Epithelial cell of esophagus (primary cell): ENCODE data around the gene INPP5A.

Experiments
- DNase-seq: peaks from one replicate; pipeline ENCODE4 v3.0.0; 2010; ENCODE audit warnings: low read depth
- H3K4me3 ChIP-seq: 2 replicates; pipeline ENCODE4 v1.5.1; 2011; ENCODE audit warnings: mild to moderate bottlenecking, low read length, control low read depth
- TF ChIP-seq, protein P1 (sequence below): IDR thresholded peaks from 2 replicates; pipeline ENCODE4 v1.5.1; 2011; ENCODE audit warnings: low read depth, mild to moderate bottlenecking, low read length, control low read depth, inconsistent platforms; ENCODE audit not compliant: insufficient read depth; ENCODE audit errors: missing control alignments

Gene INPP5A

DNA sequence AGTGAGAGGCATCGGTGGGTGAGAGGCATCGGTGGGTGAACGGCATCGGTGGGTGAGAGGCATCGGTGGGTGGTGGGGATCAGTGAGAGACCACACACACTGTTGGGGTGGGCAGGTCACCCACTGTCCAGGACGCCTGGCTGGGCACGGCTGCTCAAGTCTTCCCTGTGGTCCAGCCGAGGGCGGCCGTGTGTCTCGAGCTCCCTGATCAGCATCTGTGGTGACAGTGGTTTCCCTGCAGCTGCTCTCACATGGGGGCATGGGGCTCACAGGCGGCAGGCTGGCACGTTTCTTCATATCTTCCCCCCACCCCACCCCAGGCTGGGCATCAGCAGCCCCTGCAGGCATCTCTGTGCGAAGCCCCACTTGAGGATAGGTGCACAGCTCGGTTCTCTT is 170.2 kb downstream of the INPP5A start:
- no peak for DNase-seq
- H3K4me3 ChIP-seq, result no peak overlapping the region
- TF ChIP-seq, protein P1, sequence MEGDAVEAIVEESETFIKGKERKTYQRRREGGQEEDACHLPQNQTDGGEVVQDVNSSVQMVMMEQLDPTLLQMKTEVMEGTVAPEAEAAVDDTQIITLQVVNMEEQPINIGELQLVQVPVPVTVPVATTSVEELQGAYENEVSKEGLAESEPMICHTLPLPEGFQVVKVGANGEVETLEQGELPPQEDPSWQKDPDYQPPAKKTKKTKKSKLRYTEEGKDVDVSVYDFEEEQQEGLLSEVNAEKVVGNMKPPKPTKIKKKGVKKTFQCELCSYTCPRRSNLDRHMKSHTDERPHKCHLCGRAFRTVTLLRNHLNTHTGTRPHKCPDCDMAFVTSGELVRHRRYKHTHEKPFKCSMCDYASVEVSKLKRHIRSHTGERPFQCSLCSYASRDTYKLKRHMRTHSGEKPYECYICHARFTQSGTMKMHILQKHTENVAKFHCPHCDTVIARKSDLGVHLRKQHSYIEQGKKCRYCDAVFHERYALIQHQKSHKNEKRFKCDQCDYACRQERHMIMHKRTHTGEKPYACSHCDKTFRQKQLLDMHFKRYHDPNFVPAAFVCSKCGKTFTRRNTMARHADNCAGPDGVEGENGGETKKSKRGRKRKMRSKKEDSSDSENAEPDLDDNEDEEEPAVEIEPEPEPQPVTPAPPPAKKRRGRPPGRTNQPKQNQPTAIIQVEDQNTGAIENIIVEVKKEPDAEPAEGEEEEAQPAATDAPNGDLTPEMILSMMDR, result no peak

- TF ChIP-seq, protein P1, result no peak
- H3K4me3 ChIP-seq, result no peak overlapping the region
- no peak for DNase-seq
Measured at GRCh38 chr10:132708441-132708840, 170.9 kb downstream of the INPP5A start.

GRCh38 chr10:132708936-132709335 is 171.3 kb downstream of the INPP5A start:
- TF ChIP-seq, protein P1, result no peak
- no peak overlapping the region for H3K4me3 ChIP-seq
- DNase-seq, result no peak

DNA sequence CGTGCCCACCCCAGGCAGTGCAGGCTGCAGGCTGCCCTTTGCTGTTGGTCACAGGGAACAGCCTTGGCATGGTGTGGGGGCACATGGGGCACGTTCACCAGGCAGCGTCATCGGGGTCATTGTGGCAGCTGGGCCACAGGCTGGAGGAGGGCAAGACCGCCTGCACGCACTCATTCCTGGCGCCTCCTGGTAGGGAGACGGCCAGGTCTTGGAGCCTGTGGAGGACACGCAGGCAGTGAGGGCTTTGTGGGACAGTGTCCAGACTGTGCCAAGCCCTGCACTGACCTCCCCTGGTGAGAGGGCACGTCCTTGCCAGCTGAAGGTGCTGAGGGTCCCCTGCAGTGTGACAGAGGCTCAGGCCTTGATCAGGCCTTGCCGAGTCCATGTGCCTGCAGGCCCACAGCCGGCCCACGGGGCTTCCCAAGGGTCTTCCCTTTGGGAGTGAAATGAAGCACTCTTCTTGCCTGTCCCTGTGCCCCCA is 171.9 kb downstream of the INPP5A start:
- DNase-seq, result no peak
- H3K4me3 ChIP-seq, result no peak overlapping the region
- TF ChIP-seq, protein P1, result no peak

DNA sequence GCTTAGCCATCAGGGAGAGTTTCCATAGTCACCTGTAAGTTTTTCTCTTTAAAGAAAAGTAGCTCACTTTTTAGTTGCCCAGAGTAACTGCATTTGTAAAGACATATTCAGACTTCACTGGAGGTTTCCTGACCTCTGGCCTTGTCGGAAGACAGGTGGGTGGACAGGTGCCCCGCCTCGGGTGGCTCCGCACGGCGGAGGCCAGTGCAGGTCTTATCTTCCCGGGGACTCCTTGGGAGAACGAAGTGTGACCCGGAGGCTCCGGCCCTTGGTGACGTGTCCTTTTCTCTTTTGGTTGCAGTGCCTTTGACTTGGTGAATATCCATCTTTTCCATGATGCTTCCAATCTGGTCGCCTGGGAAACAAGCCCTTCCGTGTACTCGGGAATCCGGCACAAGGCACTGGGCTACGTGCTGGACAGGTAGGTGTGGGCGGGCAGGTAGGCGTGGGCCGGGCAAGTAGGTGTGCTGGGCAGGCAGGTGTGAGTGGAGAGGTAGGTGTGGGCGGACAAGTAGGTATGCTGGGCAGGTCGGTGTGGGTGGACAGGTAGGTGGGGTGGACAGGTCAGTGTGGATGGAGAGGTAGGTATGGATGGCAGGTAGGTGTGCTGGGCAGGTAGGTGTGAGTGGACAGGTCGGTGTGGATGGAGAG is 172.6 kb downstream of the INPP5A start:
- no peak overlapping the region for H3K4me3 ChIP-seq
- TF ChIP-seq, protein P1, result no peak
- DNase-seq, result no peak

GRCh38 chr10:132710746-132711612 is 173.4 kb downstream of the INPP5A start:
- no peak for DNase-seq
- TF ChIP-seq, protein P1, result no peak
- no peak overlapping the region for H3K4me3 ChIP-seq
